Measurements from ENCODE around the gene CXCR6.

- no peak for TF ChIP-seq CTCF (IDR thresholded peaks at IDR 0.05; ENCODE audit: low read depth, low read length, poor library complexity, severe bottlenecking)
- TF ChIP-seq EZH2phosphoT487 (IDR thresholded peaks at IDR 0.05; ENCODE audit: borderline replicate concordance, low read length), result no peak
Observed at GRCh38 chr3:45937206-45938042, 5.8 kb upstream of the CXCR6 start.

Measured in DOHH2 (cell line).